ENCODE measurements around the gene MAPK13.
A peak's percentile ranks its signal among the peaks of the same experiment; 100 is the strongest.
"Not testable (repeated sequence)": the region's sequence is repeated elsewhere in the genome, so short reads cannot be mapped to it uniquely, and the experiment has no call there.

MAPK13 gene

GRCh38 chr6:36129941-36130666 is at the start of gene MAPK13:
Gene MAPK13 (plus strand): TSS chr6:36130513. CDS start chr6:36130583, 70 bp downstream.
- DNase-seq = no peak

DNA sequence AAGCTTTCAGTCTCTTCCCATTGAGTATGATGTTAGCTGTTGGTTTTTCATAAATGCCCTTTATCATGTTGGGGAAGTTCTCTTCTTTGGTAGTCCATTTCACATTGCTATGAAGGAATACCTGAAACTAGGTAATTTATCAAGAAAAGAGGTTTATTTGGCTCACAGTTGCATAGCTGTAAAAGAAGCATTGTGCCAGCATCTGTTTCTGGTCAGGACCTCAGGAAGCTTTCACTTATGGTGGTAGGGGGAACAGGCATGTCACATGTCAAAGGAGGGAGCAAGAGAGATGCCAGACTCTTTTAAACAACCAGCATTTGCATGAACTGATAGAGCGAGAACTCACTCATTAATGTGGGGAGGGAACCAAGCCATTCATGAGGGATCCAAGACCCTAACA is 48.0 kb upstream of the MAPK13 start:
- no peak for DNase-seq

DNA sequence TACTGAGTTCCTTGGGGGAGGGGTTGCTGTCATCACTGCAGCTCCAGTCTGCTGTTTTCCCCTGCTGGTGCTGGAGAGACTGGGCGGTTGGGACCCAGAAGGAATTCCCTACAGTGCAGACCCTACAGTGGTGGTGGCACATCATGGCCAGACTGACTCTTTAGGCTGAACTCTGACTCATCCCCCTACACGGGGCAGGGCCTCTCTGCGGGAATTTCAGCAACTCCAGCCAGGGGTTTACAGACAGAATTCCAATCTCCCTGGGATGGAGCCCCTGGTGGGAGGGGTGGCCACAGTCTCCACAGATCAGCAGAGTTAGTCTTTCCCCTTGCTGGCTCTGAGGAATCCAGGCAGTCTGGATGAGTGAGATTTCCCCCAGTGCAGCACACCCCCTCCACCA is 46.9 kb upstream of the MAPK13 start:
- no peak for DNase-seq

- not testable (repeated sequence) for DNase-seq
Measured at GRCh38 chr6:36088204-36088603, 42.1 kb upstream of the MAPK13 start.

DNA sequence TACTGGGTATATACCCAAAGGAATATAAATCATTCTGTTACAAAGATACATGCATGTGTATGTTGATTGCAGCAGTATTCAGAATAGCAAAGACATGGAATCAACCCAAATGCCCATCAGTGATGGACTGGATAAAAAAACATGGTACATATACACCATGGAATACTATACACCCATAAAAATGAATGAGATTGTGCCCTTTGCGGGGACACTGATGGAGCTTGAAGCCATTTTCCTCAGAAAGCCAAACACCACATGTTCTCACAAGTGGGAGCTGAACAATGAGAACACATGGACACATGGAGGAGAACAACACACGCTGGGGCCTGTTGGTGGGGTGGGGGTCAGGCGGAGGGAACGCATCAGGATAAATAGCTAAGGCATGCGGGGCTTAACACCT is 41.3 kb upstream of the MAPK13 start:
- DNase-seq = no peak

- DNase-seq = no peak
Measured at GRCh38 chr6:36094238-36094637, 36.1 kb upstream of the MAPK13 start.

GRCh38 chr6:36094753-36095496 is 35.4 kb upstream of the MAPK13 start:
- DNase-seq = peak in 1 of 2 experiments; percentile 56

GRCh38 chr6:36095497-36096391 is 34.6 kb upstream of the MAPK13 start:
- DNase-seq = no peak

GRCh38 chr6:36098253-36098919 is 31.9 kb upstream of the MAPK13 start:
- no peak for DNase-seq

- no peak for DNase-seq
Measured at GRCh38 chr6:36098920-36099647, 31.2 kb upstream of the MAPK13 start.

DNA sequence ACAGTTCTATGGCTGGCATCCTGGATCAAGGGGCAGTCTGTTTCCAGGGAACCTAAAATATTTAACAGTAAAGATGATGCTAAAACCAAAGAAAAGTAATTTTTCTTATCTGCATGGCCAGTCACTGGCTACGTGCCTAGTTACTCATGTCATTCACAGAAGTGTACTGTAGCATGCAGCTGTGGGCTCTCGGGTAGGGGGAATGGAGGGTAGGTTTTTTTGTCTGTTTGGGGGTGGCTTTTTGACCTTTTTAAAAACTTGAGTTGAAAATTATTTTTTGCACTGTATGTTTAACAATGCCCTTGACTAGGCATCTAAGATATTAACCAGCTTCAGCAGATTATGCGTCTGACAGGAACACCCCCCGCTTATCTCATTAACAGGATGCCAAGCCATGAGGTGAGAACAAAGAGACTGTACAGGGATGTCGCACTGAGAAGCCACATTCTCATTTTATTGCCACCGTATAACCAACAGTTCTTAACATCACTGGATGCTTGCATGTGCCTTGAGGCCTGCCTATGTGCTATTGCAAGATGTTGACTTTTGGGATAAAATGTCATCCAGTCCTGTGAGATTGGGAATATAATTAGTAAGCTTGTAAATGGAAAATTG is 30.3 kb upstream of the MAPK13 start:
- DNase-seq = no peak

GRCh38 chr6:36101691-36102090 is 28.6 kb upstream of the MAPK13 start:
- DNase-seq = no peak

DNA sequence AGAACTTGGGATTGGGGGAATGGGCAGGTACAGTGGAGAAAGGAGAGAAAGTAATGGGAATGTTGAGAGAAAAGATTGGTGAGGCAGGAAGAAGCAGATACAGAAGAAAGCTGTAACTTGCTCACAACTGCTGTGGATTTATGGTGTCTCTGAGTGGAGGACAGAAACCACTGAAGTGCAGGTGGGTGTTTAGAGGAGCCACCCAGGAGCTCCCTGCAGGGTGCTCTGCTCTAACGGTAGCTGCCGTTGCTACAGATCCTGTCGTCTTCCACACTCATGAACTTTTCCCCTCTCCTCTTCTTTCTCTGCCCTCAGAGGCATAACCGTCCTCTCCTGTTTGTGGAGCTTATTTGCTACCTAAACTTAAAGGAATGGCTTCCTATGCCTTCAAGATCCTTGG is 27.5 kb upstream of the MAPK13 start:
- DNase-seq = no peak

DNA sequence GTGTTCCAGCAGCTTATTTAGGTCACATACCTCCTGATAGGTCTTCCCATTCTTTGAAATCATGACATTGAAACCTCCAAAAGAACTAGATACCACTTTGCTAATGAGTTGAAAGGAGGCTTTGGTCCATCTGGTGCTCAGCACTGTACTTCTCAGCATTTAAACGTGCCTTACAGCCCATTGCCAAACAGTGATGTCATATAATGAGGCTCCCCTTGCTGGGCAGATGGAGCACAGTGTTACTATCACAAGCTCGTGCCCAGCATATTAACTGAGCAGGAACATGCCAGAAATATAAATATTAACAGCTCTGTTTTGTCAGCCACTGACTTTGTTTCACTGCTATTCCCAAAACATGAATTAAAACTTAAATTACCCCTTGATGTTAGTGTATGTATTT is 25.5 kb upstream of the MAPK13 start:
- no peak for DNase-seq

DNA sequence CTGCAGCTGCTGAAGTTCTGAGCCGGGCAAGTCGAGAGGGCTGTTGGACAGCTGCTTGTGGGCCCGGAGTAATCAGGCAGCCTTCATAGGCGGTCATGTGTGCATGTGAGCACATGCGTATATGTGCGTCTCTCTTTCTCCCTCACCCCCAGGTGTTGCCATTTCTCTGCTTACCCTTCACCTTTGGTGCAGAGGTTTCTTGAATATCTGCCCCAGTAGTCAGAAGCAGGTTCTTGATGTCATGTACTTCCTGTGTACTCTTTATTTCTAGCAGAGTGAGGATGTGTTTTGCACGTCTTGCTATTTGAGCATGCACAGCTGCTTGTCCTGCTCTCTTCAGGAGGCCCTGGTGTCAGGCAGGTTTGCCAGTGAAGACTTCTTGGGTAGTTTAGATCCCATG is 21.2 kb upstream of the MAPK13 start:
- no peak for DNase-seq

DNA sequence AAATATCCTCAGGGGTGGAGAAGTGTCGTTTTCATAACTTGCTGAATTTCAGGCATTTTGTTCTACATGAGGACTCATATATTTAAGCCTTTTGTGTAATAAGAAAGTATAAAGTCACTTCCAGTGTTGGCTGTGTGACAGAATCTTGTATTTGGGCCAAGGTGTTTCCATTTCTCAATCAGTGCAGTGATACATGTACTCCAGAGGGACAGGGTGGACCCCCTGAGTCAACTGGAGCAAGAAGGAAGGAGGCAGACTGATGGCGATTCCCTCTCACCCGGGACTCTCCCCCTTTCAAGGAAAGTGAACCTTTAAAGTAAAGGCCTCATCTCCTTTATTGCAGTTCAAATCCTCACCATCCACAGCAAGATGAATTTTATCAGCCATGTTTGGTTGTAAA is 20.3 kb upstream of the MAPK13 start:
- no peak for DNase-seq

- no peak for DNase-seq
Measured at GRCh38 chr6:36110863-36111262, 19.4 kb upstream of the MAPK13 start.

GRCh38 chr6:36111526-36111925 is 18.8 kb upstream of the MAPK13 start:
- DNase-seq = no peak

GRCh38 chr6:36113049-36113448 is 17.3 kb upstream of the MAPK13 start:
- no peak for DNase-seq

DNA sequence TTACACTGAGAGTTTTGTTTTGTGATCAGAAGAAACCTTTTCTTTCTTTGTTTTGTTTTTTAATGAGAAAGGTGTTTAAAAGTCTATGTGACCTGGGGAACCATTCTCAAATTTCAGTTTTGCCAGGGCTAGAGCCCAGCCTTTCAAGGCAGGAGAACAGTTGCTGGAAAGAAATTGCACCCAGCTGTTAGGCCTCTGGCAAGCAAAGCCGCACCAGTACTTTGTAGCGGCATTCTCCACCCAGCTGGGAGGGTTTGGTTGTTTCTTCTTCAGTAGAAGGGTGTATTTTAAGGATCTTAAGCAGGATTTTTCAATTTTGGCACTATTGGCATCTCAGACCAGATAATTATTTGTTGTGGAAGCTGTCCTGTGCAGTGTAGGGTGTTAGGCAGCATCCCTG is 16.6 kb upstream of the MAPK13 start:
- no peak for DNase-seq

DNA sequence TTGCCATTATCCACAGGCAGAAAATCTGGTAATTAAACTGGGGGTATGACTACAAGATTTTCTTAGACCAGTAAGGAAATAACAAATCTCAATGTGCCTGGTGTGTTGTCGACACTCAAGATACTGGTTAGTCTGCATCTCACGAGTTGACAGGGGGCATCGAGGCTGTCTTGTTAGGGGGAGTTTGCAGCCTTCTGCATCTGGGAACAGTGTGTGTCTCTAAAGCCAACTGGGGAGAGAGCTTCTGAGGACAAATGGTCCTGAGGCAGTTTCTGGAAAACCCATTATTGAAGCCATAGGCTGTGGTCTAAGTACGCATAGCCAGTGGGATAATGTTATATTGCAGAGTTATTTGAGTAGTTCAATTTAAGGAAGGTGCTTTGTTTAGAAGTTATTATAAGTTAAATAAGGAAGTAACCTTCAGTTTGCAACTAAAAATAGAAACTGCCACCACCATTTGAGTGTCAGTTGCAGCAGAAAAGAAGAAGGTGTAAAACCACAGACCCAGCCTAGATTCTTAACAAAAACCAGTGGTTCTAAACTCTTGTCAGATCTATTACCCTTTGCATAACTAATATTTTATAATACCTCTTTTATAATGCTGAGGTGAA is 15.4 kb upstream of the MAPK13 start:
- no peak for DNase-seq
